ENCODE results near the gene ITIH1. TPM values are rescaled to one million over a fixed set of nuclear protein-coding genes. Genes with fewer than 3 reads are reported as not detected.

ITIH1 gene
- total RNA-seq, 1 donor from 2014 or later = not detected

- DNase-seq (ENCODE audit: low read depth in 2 of 2) = no peak
These were observed 62.6 kb downstream of the ITIH1 start for GRCh38 chr3:52839892-52840545.

- no peak for DNase-seq (ENCODE audit: low read depth in 2 of 2)
These were observed 64.0 kb downstream of the ITIH1 start for GRCh38 chr3:52841211-52841980.

Other genes with a start within 250 kb of the ITIH1 start
- 28.4 and 29.0 TPM in 2 replicates for gene NT5DC2, start 243.7 kb upstream of the ITIH1 start, total RNA-seq
- 7.3 and 8.3 TPM in 2 replicates for gene UQCC5, start 241.0 kb upstream of the ITIH1 start, total RNA-seq
- 42.7 and 53.2 TPM in 2 replicates for gene PBRM1, start 91.7 kb upstream of the ITIH1 start, total RNA-seq
- 47.5 and 63.1 TPM in 2 replicates for gene GNL3, start 91.6 kb upstream of the ITIH1 start, total RNA-seq
- gene GLT8D1, start 71.8 kb upstream of the ITIH1 start, total RNA-seq = 41.0 and 47.2 TPM in 2 replicates
- 30.2 and 38.4 TPM in 2 replicates for gene SPCS1, start 71.5 kb upstream of the ITIH1 start, total RNA-seq
- 7.0 and 12.3 TPM in 2 replicates for gene NEK4, start 6.7 kb upstream of the ITIH1 start, total RNA-seq
- 0.22 and 0.60 TPM in 2 replicates for gene ITIH3, start 17.2 kb downstream of the ITIH1 start, total RNA-seq
- 0.22 and 0.40 TPM in 2 replicates for gene ITIH4, start 53.1 kb downstream of the ITIH1 start, total RNA-seq
- 0.20 TPM in 1 of 2 replicates, not detected in the other for gene MUSTN1, start 57.4 kb downstream of the ITIH1 start, total RNA-seq
- gene STIMATE, start 119.9 kb downstream of the ITIH1 start, total RNA-seq = 7.0 and 9.7 TPM in 2 replicates